Measurements from ENCODE around the gene TULP4.

DNA sequence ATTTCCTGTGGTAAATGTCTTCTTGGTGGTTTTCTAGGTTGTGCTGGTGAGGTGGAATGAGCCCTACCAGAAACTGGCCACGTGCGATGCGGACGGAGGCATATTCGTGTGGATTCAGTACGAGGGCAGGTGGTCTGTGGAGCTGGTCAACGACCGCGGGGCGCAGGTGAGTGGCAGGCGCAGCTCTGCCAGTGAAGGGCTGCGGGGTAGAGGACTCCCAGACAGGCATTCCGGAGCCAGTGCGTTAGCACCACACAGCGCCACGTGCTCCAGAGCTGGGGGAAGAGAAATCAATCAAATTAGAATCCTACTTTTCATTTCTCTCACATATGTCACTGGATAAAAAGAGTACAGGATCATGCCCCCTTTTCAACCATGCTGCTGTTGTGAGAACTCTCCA lies 100.8 kb downstream of the TULP4 start:
- no peak for TF ChIP-seq EP300 (IDR thresholded peaks at IDR 0.05; ENCODE audit: borderline replicate concordance)
- TF ChIP-seq CREB1 (IDR thresholded peaks at IDR 0.05; ENCODE audit: low read depth): no peak
- no peak for TF ChIP-seq TCF12 (IDR thresholded peaks at IDR 0.05; ENCODE audit: low read depth)
- TF ChIP-seq TEAD4 (IDR thresholded peaks at IDR 0.05): no peak
- TF ChIP-seq, protein P1, sequence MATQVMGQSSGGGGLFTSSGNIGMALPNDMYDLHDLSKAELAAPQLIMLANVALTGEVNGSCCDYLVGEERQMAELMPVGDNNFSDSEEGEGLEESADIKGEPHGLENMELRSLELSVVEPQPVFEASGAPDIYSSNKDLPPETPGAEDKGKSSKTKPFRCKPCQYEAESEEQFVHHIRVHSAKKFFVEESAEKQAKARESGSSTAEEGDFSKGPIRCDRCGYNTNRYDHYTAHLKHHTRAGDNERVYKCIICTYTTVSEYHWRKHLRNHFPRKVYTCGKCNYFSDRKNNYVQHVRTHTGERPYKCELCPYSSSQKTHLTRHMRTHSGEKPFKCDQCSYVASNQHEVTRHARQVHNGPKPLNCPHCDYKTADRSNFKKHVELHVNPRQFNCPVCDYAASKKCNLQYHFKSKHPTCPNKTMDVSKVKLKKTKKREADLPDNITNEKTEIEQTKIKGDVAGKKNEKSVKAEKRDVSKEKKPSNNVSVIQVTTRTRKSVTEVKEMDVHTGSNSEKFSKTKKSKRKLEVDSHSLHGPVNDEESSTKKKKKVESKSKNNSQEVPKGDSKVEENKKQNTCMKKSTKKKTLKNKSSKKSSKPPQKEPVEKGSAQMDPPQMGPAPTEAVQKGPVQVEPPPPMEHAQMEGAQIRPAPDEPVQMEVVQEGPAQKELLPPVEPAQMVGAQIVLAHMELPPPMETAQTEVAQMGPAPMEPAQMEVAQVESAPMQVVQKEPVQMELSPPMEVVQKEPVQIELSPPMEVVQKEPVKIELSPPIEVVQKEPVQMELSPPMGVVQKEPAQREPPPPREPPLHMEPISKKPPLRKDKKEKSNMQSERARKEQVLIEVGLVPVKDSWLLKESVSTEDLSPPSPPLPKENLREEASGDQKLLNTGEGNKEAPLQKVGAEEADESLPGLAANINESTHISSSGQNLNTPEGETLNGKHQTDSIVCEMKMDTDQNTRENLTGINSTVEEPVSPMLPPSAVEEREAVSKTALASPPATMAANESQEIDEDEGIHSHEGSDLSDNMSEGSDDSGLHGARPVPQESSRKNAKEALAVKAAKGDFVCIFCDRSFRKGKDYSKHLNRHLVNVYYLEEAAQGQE (IDR thresholded peaks at IDR 0.05; ENCODE audit: low read depth): no peak
- TF ChIP-seq EGR1 (IDR thresholded peaks at IDR 0.05): no peak
- TF ChIP-seq RAD21 (IDR thresholded peaks at IDR 0.05; ENCODE audit: low read depth): no peak
- TF ChIP-seq CEBPB (IDR thresholded peaks at IDR 0.05): no peak
